Neural crest cell (in vitro differentiated cells): ENCODE data around the gene SPRYD3. TPM values are rescaled to one million over a fixed set of nuclear protein-coding genes. Genes with fewer than 3 reads are reported as not detected.

Source experiments
- DNase-seq: peaks from one replicate; pipeline ENCODE4 v3.0.0; 2021; ENCODE audit warnings: low read depth, mixed read lengths, low spot score
- H3K27ac Mint-ChIP-seq: one replicate; pipeline ENCODE4 v1.8.0; 2021; ENCODE audit warnings: mild to moderate bottlenecking, mixed read lengths; ENCODE audit not compliant: unreplicated experiment
- H3K27me3 Mint-ChIP-seq: 2 replicates; pipeline ENCODE4 v1.8.0; 2021; ENCODE audit warnings: low read depth, mild to moderate bottlenecking, mixed read lengths
- H3K36me3 Mint-ChIP-seq: 2 replicates; pipeline ENCODE4 v1.8.0; 2021; ENCODE audit warnings: low read depth, mild to moderate bottlenecking, mixed read lengths
- H3K4me1 Mint-ChIP-seq: 2 replicates; pipeline ENCODE4 v1.8.0; 2021; ENCODE audit warnings: mixed read lengths
- H3K4me3 Mint-ChIP-seq: one replicate; pipeline ENCODE4 v1.8.0; 2021; ENCODE audit warnings: mild to moderate bottlenecking, mixed read lengths
- H3K9me3 Mint-ChIP-seq: 2 replicates; pipeline ENCODE4 v1.8.0; 2021; ENCODE audit warnings: mixed read lengths
- total RNA-seq: library from RNA; stranded (reverse); gene quantifications from 2 replicates; pipeline ENCODE4 v1.2.1, GENCODE V29; 2021
- TF ChIP-seq, protein P1 (sequence below): fragments of 200-600 bp; sonication (generic); conservative IDR thresholded peaks from 2 replicates; pipeline ENCODE4 v1.5.0; 2021; ENCODE audit warnings: antibody characterized with exemption, mild to moderate bottlenecking

The SPRYD3 gene
- total RNA-seq, 1 donor from 2014 or later, result 11.2 TPM

DNA sequence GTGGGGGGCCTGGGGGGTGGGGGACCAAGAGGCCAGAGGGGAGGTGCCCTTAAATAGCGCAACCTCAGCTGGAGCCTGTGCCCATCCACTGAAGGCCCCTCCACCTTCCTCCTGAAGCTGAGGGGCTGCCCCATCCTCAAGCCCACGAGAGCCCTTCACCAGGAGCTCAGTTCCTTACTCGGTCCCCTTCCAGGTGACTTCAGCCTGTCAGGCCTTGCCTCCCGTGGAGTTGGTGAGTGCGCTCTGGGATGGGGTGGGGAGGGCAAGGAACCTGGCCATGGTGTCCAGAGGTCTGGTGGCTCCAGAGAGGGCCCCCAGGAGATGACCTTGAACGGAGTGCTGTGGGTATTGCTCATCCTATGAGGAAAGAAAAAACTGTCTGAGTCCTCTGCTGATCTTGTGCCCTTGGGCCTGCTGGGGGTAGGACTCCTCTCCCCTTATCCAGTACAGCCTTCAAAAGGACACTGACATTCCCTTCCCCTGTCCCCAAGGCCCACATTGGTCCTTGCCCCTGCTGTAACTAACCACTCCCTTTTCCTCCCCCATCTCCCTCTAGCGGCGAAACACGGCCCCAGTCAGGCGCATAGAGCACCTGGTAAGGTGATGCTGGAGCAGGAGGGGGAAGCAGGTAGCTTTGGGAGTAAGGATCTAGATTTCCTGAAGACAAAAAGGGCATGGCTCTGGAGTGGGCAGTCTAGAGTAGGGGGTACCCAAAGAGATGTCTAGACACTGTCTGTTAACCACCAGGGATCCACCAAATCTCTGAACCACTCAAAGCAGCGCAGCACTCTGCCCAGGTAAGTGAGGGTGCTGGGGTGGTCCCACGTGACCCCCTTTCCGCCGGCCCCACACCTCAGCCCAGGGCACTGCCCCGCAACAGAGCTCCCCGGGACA, 25.7 kb downstream of the SPRYD3 start:
- Mint-ChIP-seq H3K27me3 (peaks cover 2% of the 10 kb centered on the region), H3K36me3 (no peaks in the 10 kb centered on the region), H3K27ac (peak overlapping the region; percentile 99), H3K9me3 (no peaks in the 10 kb centered on the region), H3K4me3 (peak overlapping the region; percentile 97), H3K4me1 (peaks cover 52% of the 10 kb centered on the region)
- no peak for DNase-seq
- TF ChIP-seq, protein P1, sequence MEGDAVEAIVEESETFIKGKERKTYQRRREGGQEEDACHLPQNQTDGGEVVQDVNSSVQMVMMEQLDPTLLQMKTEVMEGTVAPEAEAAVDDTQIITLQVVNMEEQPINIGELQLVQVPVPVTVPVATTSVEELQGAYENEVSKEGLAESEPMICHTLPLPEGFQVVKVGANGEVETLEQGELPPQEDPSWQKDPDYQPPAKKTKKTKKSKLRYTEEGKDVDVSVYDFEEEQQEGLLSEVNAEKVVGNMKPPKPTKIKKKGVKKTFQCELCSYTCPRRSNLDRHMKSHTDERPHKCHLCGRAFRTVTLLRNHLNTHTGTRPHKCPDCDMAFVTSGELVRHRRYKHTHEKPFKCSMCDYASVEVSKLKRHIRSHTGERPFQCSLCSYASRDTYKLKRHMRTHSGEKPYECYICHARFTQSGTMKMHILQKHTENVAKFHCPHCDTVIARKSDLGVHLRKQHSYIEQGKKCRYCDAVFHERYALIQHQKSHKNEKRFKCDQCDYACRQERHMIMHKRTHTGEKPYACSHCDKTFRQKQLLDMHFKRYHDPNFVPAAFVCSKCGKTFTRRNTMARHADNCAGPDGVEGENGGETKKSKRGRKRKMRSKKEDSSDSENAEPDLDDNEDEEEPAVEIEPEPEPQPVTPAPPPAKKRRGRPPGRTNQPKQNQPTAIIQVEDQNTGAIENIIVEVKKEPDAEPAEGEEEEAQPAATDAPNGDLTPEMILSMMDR, result peak; percentile 81

DNA sequence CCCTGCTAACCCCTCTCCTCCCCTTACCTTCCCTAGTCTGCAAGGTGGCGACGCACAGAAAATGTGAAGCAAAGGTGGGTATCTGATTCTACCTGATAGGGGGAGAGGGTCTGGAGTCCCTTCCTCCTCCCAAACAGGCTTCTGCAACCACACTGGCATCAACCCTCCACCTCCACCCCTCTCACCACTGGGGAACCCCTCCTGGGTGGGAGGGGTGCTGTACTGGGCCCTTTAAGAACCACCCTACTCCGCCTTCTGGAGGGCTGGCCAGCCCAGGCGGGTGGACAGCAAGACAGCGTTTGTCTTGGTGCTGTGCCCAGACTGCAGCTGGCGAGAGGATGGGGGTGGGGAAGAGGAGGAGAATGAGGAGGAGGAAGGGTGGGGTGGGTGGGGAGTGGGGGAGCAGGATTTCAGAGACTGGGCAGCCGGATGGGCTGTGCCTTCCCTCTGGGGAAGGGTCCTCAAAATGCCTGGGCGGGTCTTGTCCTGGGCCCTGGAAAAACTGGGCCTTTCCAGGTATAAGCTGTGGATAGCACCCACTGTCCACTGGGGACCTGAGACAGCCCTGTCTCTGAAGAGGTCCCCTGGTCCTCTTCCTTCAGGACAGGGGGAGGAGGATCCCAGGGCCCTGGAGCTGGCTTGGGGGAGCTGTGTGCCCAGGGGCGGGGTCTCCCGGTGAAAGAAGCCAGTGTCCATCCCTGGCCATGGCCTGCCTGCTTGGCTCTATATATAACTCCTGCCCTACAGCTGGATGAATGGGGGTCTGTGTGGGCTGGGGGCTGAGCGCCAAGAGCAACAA, 26.6 kb downstream of the SPRYD3 start:
- Mint-ChIP-seq H3K4me1 (peaks cover 56% of the 10 kb centered on the region), H3K27me3 (peaks cover 2% of the 10 kb centered on the region), H3K9me3 (no peaks in the 10 kb centered on the region), H3K36me3 (no peaks in the 10 kb centered on the region), H3K4me3 (peak overlapping the region; percentile 88), H3K27ac (no peak overlapping the region)
- TF ChIP-seq, protein P1, result no peak
- no peak for DNase-seq

DNA sequence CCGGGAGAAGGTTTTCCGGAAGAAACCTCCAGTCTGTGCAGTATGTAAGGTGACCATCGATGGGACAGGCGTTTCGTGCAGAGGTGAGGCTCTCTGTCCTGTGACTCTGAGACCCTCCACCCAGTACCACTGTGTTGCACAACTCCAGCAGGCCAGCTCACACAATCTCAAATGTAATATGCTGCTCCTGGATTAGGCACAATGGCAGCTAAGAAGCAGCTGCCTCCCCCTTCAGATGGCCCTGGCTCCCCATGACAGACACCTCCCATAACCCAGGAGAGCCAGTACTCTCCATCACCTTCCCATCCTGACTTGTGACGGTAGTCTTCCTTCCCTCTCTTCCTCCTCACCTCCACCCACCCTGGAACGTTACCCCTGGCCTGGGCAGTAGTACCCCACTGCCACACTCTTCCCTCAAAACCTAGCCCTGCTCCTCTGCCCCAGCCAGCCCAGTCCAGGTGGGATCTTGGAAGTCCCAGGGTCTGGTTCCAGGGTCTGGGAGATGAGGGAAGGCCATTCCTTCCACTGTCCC, 27.2 kb downstream of the SPRYD3 start:
- Mint-ChIP-seq H3K27ac (no peak overlapping the region), H3K4me1 (peaks cover 56% of the 10 kb centered on the region), H3K4me3 (peak overlapping the region; percentile 88), H3K27me3 (peaks cover 2% of the 10 kb centered on the region), H3K36me3 (no peaks in the 10 kb centered on the region), H3K9me3 (no peaks in the 10 kb centered on the region)
- TF ChIP-seq, protein P1, result no peak
- no peak for DNase-seq

DNA sequence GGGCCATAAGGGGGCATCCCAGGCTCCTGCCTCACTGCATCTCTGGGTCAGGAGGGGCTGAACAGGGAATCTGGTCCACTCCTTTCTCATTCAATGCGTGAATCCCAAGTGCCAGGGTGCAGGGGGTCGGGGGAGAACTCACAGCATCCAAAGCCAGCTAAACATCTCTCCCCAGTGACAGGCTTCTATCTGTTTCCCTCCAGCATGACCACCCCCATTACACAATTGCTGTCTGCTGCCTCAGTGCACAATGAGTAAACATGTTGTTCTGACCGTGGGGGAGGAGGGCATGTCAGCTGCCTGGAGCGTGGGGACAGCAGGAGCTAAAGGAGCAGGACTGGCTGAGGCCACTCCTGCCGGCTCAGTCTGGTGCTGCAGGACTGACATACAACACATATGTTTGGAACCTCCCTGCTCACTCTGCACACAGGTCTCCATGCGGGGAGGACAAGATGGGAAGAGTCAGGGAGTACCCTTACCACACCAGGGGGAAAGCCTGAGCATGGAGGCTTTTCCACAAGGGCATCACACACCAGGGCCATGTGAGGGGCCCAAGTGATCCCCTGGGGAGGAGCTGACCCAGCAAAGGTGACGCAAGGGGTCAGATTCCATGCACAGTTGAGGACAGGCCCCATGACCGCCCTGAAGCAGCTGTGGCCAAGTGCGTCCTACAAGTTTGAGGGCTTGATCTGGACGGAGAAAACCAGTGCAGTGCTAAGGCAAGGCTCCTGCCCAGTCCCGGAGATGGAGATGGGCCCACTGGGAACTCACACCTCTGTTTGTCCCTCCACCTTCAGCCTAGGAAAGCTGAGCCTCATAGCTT, 27.9 kb downstream of the SPRYD3 start:
- no peak for DNase-seq
- TF ChIP-seq, protein P1, result no peak
- Mint-ChIP-seq H3K4me3 (peak overlapping the region; percentile 88), H3K4me1 (peaks cover 62% of the 10 kb centered on the region), H3K27ac (no peak overlapping the region), H3K9me3 (no peaks in the 10 kb centered on the region), H3K36me3 (no peaks in the 10 kb centered on the region), H3K27me3 (peaks cover 4% of the 10 kb centered on the region)
